NCI-H2171 (cell line): ENCODE data around the gene NR1H4.
"Not testable (repeated sequence)": the region's sequence is repeated elsewhere in the genome, so short reads cannot be mapped to it uniquely, and the experiment has no call there.

Source experiments
- DNase-seq: peaks from one replicate; lab custom pipeline; 2025; lab: John Stamatoyannopoulos, UW

NR1H4 gene

DNA sequence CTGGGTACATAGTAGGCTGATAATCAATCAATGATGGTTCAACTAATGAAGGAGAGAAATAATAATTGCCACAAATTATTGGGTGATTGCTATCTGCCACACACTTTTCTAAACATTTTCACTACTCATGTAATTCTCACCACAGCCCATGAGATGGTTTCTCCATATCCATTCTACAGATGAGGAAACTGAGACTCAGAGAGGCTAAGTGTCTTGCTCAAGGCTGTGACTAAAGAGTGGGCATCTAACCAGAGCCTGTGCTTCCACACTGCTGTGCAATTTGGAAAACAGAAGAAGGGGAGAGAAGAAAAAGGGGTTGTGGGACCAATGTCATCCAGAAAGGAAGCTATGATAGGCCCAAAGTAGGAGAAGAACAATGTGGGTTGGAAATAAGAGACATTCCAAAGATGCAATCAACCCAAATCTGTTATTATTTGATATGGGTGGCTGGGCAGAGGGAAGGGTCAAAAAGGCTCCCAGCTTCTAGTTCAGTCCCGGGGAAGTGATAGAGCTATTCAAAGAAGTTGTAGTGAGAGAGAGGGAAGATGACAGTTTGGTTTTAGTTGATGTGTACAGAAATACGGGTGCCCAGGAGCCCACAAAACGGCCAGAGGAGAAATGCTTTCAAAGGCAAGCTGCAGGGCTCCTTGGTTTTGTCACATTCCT, 483 bp upstream of the NR1H4 start:
- DNase-seq: no peak

DNA sequence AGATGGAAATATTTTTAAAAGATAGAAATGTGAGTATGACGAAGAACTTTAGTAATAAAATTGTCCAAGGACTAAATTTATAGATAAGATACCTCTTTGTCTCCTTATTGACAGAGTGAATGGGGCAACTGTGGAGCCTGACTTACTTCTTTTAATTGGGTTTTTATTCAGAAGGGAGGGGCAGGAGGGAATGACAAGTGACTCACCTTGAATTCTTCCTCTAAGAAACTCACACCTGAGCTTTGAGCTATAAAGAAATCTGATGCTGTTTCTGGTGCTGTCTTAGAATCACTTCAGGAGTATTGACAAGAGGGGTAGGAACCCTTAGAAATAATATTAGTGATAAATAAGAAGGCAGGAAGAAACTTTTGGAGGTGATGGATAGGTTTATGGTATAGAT, 951 bp downstream of the NR1H4 start:
- DNase-seq: no peak

DNA sequence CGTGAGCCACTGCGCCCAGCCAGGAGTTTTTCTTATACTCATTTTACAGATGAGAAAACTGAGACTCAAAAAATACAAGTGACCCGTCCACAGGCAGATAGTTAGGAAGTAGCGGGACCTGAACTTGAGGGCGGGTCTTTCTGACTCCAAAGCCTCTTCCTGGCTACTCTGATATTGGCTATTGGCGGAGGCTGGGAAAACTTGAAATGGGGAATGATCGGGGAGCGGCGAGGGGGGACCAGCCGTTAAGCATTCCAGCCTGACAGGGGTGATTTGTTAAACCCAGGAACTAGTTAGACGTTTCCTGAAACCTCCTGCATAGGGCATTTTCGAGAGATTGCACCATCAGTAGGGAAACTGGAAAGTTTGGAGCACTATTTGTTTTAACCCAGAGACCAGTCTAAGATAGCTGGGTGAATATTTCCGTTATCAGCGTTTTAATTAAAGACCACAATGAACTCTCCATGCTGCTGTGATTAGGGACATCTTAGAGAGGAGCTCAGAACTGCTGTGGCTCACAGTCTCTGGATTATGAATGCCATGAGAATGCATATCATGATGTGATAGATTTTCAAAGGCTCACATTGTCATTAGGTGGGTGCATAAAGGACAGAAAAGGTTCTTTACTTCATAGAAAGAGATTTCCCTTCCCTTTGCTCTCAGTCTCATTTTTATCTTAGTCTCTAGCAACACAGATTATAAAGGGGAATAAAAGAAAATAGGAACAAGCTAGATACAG, 2.5 kb downstream of the NR1H4 start:
- DNase-seq: no peak

DNA sequence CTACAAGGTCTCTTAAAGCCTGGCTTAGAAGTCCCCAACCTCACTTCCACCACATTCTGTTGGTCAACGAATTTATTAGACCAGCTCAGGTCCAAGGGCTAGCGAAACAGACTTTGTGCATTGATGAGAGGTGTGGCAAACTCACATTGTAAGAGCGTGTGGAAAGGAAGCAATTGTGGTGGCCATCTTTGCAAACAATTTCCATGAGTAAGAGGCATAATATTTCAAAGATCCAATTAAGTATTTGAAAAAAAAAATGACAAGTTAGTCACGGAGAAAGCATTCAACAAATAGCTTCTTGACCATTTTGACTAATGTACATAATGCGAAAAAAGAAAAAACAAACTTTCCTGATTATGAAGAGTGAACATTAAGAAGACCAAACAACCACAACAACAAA, 7.4 kb downstream of the NR1H4 start:
- no peak for DNase-seq

DNA sequence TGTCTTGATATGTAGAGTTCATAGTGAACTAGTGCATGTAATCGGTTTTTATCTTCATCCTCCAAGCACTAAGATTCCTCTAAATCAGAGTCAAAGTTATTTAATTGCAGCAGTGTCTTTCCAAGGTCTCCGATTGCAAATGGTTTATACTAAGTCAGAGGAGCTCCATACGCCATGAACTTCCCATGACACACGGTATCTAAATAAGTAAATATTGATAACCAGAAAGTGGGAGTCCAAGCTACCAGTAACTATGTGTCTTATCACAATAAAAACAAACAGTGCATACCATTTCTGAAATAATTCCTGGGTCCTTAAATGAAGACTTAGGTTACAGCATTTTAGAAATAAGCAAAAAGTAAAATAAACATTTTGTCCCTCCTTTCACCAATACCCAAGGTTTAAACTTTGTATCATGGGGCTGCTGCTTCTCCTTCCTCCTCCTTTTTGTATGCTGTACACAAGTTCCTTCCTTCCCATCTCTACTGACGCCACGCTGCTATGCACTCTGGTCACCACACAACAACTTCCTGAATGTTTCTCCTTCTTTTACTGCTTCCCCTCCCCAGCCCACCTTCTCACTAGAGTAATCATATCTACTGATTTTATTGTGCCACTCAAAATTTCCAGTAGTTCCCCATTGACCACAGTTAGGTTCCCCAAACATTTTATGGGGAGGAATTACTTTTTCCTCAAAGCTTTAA, 10.7 kb downstream of the NR1H4 start:
- DNase-seq: no peak

DNA sequence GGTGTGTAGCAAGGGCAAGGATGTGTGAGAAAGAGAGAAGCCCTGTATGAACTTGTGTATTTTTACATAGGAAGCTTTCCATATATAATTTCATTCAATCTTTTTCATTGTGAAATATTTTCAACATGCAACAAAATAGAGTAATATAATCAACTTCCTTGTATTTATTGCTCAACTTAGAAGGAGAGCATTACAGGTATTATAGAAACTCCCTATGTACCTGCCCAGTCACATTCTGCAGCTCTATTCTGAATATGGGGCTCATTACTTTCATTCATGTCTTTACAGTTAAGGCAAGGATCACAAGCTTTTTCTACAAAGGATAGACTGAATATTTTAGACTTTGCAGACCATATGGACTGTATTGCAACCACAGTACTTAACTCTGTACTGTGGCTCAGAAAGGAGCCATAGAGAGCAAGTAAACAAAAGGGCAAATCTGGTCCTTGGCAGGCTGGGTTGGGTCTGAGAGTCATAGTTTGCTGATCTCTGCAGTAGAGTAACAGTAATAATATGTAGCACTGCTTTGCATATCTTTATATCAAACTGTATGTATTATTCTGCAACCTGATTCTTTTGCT, 11.3 kb downstream of the NR1H4 start:
- DNase-seq: no peak

DNA sequence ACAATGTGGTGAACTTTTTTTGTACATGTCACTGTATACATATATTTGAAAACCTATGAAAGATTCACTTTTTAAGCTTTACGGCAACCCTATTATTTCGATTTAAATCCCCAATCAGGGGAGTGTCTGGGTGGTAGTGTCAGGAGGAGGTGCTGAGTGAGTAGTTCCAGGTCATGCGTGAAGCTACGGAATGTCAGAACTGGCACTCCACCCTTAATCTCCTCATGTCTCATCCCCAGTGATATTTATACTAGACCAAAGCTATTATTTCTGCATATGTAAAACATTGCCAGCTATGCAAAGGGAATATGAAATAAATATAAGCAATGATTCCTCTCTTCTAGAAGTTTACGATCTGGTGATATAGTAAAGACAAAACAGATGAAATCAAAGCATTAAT, 12.3 kb downstream of the NR1H4 start:
- DNase-seq: no peak

DNA sequence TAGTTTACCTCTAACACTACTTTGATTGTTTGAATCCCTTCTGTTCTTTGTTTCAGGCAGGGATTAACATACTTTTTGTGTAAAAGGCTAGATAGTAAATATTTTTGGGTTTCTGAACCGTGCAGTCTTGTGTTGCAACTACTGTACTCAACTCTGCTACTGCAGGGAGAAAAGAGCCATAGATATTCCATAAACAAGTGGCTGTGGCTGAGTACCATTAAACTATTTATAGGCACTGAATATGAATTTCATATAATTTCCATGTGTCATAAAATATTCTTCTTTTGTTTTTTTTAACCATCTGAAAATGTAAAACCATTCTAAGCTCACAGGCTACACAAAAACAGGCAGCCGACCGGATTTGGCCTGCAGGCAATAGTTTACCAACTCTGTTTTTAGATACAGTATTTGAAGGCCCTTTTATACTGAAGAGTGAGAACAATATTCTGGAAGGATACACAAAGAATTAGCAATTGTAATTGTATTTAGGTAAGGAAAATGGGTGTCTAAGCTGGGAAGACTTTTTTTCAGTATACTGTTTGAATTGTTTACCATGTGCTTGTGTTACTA, 15.7 kb downstream of the NR1H4 start:
- DNase-seq: no peak

DNA sequence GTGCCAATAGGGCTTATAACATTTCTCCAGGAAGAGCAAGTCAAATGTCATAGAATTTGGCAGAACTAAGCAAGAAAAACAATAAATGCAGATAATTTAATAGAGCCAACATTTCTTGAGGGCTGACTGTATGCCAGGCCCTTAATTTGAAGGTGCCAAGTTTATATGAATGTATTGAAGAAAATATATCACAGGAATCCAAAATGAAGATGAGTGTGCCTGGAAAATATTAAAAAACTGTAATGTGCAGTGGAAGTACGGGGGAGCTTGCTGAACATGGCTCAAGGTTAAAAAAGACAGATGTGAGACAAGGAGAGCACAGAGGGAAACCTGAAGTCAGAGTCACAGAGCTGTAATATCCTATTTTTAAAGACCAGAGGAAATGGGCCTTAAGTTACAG, 16.4 kb downstream of the NR1H4 start:
- no peak for DNase-seq

DNA sequence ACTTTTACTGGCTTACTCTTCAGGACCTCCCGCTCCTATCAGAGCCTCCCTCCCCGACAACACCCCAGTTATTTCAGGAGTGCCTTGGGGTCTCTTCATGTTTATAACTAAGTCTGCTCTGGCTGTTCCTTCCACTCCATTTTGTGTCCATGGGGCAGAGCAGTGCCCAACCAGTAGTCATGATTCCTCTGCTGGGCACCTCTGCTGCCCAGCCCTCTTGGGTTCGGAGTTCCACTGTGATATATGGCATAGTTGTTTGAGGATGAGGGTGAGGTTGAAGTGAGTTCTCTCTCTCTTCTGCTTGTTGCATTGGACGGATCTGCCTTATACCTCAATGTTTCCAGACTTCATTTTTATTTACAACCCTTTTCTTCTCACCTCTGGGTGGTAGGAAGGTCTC, 17.4 kb downstream of the NR1H4 start:
- no peak for DNase-seq

DNA sequence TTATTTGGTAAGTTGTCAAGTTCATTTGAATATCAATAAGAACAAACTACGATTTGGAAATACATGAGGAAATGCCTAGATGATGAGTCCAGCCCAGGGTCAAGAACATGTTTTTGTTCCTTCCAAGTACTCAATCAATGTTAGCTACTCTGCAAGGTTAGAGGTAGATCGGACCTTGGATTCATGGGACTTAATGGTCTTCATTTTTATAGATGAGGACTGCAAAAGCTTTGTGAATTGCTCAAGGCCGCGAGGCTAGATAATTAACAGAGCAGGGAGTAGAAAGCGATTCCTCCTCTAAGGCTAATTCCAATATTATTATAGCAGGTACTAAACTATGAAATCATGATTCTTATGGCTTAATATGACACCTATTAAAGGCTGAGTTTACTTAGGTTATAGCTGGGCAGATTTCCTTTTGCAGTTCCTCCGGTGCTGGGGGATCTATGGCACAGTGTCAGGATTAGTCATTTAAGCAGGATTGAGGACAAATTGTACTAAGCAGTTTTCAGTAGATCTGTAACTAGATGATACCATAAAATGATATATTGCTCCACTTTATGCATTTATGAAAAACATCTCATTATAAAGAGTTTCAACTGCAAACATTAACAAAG, 19.8 kb downstream of the NR1H4 start:
- DNase-seq: no peak

DNA sequence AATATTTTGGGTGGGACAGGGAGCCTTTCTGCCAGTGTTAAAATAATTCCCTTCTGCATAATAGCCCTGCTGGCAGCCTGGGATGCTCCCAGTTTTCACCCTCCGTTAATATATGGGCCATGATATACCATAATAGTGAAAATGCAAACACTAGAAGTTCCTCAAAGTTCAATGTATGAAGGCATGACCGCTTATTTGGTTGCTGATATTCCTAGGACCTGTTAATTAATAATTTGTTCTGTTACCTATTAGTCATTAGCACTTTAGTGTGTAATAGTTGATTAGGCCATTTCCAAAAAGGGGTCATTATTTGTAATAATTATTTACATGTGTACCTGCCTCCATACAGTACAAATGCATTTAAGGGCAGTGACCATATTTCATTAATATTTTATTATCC, 20.4 kb downstream of the NR1H4 start:
- no peak for DNase-seq

DNA sequence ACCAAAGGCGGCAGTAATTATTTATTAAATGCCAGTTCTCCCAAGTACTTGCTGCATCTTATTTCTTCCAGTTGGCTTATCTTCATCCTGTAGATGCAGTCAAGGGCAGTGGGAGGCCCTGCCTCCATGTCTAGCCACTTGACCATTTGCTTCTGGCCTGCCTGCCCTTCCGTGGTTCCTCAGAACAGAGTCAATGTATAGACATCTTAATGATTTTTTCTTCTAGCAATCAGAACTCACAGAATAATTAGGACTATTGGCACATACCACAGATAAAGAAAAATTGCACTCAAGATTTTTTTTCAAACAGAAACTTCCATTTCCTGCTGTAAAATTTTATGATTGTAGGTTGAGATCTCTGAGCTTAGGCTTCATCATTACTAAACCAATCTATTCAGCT, 20.9 kb downstream of the NR1H4 start:
- no peak for DNase-seq

DNA sequence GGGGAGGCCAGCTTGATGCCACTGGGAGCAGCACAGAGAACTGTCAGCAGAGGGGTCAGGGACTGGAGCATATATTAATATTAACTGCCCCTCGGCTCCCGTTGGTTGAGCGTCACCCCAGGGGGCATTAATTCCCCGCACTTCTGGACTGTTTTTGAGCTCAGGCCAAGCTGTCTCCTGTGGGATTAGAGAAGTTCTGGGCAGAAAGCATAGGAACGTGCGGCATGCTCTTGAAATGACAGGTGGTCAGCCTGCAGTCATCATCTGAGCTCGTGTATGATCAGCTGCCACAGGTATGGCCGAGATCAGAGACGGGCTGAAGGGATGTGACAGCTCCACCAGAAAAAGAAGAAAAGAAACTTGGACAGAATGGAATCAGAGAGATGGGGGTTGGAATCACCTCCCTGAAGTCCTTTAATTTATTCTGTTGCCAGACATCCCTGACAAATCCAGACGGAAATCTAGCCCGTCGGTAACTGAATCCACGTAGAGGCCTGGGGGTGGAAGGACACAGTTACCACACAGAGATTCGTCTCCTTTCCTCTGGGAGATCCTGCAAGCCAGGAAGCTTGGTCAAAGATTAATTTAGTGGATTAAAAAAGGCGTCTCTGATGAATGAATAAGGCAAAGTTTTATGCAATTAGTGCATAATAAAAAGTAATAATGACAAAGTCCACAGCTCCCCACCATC, 23.6 kb downstream of the NR1H4 start:
- no peak for DNase-seq

DNA sequence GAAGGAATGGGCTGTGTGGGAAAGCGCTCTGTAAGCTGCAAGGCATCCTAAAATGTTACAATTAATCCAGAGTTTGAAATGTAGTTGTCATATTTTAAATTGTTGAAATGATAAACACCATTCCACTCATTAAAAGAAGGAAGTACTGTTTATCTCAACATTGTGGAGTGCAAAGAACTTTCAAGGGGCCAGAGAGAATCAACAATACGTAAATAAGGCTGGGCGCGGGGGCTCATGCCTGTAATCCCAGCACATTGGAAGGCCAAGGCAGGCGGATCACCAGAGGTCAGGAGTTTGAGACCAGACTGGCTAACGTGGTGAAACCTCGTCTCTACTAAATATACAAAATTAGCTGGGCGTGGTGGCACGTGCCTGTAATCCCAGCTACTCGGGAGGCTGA, 24.5 kb downstream of the NR1H4 start:
- no peak for DNase-seq

DNA sequence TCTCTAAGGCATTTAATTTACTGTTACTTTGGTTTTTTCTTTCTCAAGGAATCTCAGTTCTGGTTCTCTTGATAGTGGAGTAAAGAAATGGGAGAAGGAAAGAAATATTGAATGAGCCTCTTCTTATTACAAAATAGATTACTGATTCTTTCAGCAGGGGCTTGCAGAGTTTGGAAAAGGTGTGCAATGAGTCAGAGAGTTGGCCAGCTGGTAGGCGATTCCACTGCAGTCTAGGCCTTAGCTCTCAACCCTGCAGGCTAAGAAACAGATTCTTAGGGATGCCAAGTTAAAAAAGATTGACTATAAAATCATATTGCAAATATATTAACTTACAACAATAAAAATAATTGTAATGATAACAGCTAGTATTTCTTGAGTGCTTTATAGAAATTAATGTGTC, 25.8 kb downstream of the NR1H4 start:
- no peak for DNase-seq

DNA sequence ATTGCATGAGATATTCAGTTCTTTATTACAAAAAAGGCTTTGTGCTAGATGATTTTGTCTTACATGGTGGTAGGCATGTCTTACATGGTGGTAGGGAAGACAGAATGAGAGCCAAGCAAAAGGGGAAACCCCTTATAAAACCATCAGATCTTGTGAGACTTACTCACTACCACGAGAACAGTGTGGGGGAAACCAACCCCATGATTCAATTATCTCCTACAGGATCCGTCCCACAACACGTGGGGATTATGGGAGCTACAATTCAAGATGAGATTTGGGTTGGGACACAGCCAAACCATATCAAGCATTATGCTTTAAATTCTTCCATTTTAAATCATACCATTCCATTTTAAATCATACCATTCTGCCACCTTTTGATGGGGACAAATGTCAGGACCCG, 29.1 kb downstream of the NR1H4 start:
- not testable (repeated sequence) for DNase-seq

DNA sequence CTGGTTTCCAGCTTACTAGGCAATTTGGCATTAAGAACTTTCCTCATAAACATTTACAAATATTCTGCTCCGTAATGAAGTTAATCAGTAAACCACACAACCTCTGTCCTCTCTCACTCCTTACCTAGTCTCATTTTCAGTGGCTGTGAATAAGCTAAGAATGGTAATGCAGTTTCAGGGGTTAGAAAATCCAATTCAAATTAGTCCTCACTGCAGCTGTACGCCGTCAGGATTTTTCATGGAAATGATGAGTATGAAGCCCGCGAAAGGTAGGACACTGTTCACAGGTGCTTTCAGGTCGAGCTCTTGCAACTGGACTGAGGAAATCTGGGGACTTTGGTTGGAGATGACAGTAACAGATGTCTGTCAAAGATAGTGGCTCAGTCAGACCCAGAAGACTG, 29.6 kb downstream of the NR1H4 start:
- no peak for DNase-seq

DNA sequence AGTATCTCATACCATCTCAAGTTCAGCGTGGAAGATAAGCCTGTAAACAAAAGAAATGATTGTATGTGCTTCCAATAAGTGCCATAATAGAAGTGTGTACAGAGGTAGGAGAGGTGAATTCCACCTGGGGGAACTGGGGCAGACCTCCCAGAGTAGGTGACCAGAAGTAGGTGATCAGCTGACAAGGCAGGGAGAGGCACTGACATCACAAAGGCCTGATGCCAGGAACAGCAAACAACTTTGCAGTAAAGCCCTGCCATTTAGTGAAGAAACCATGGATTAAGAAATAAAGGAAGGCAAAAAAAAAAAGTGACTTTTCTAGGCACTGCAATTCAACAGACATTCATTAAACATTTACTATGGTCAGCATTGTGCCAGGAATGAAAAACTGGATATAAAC, 31.1 kb downstream of the NR1H4 start:
- no peak for DNase-seq

DNA sequence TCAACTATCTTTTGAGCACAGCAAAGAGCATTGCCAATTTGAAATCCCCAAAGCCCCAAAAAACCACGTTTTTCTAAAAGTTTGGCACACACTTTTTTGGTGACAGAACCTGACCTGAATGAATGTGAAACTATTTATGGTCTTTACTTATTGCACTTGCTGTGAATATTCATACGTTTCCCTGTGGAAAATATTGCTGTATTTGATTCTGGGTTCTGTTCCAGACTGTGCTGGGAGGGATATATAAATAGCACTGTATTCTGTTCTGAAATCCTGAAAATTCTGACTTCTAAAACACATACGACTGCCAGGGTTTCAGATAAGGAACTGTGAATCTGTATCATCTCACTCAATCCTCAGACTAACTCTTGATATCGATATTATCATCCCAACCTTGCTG, 35.1 kb downstream of the NR1H4 start:
- no peak for DNase-seq

DNA sequence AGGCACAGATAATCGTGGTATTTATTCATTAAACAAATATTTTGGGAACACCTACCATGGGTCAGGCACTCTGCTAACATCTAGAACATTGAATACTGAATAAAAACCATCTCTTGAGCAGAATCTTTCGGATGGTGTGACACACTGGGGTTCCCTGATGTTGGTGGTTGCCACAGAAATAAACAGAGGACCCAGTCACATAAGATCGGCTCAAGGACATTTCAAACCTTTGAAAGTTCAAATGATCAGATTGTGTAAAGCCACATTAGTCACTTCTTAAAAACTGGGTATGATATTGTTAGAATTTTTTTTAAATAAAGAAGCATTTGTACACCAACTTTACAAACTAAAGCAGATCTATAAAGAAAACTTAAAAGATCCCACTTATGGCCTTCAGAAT, 39.0 kb downstream of the NR1H4 start:
- no peak for DNase-seq

DNA sequence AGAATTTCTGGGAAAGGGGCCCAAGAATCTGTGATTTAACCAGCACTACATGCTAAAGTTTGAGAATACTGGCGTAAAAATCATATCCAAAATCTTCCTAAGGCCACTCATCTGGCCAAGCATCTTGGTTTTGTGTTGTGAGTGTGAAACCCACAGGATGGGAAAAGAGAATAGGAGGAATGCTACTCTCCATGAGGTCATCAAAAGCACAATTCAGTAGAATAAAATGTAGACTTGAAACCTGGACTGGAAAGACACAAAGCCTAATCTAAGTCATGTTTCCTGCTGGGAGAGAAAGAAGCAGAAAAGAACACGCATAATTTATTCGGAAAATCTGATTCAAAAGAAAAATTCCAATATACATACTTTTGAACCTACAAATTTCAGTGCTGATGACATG, 42.3 kb downstream of the NR1H4 start:
- DNase-seq: no peak
